Measurements from ENCODE around the gene ITIH3. TPM values are rescaled to one million over a fixed set of nuclear protein-coding genes. Genes with fewer than 3 reads are reported as not detected.

Gene ITIH3
- total RNA-seq, 1 experiment from 2014 or later = 0.67 TPM

DNA sequence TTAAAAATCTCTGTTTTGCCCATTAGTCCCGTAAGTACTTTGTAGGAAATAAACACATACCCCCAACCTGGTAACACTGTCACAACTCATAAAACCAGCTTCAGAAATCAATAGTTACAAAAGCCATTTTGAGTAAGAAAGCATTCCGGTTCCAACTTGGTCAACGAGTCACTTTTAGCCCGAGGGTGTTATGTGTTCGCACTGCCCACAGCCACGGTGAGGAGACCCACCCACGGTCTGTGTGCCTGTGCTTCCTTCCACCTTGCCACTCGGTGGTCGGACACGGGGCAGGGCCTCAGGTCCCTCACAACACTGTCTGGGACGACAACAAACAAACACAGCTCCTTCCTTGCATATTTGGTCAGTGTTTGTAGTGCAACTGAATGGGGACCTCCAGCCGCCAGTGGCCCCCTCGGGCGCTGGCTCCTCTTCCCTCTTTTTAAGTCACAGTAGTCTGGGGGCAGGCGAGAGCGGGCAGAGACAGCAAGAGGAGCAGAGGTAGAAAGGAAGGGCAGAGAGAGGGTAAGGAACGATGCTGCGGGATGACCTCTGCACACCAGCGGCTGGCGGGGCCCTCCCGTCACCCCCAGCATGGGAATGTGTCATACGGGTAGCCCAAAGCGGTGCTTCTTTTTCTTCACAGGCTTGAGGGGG, 45.4 kb downstream of the ITIH3 start:
- Histone ChIP-seq H3K4me3 (ENCODE audit: low read depth in 2 of 2, low read length in 2 of 2) (no peak overlapping the region), H3K27me3 (ENCODE audit: control insufficient read depth, insufficient read depth, low read length) (no peaks in the 10 kb centered on the region), H3K9me3 (ENCODE audit: control insufficient read depth, insufficient read depth, low read depth, low read length) (no peaks in the 10 kb centered on the region), H3K4me1 (ENCODE audit: control insufficient read depth, insufficient read depth, low read length) (no peaks in the 10 kb centered on the region), H3K36me3 (ENCODE audit: control insufficient read depth, insufficient read depth, low read length) (no peaks in the 10 kb centered on the region), H3K27ac (ENCODE audit: low read length) (no peak overlapping the region)
- TF ChIP-seq POLR2AphosphoS5 (IDR thresholded peaks at IDR 0.05; ENCODE audit: low read depth, low read length) = no peak
- TF ChIP-seq, protein P1, sequence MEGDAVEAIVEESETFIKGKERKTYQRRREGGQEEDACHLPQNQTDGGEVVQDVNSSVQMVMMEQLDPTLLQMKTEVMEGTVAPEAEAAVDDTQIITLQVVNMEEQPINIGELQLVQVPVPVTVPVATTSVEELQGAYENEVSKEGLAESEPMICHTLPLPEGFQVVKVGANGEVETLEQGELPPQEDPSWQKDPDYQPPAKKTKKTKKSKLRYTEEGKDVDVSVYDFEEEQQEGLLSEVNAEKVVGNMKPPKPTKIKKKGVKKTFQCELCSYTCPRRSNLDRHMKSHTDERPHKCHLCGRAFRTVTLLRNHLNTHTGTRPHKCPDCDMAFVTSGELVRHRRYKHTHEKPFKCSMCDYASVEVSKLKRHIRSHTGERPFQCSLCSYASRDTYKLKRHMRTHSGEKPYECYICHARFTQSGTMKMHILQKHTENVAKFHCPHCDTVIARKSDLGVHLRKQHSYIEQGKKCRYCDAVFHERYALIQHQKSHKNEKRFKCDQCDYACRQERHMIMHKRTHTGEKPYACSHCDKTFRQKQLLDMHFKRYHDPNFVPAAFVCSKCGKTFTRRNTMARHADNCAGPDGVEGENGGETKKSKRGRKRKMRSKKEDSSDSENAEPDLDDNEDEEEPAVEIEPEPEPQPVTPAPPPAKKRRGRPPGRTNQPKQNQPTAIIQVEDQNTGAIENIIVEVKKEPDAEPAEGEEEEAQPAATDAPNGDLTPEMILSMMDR (IDR thresholded peaks at IDR 0.05) = no peak
- no peak for TF ChIP-seq TCF7L2 (IDR thresholded peaks at IDR 0.05; ENCODE audit: low read depth, low read length)
- TF ChIP-seq, protein P2, sequence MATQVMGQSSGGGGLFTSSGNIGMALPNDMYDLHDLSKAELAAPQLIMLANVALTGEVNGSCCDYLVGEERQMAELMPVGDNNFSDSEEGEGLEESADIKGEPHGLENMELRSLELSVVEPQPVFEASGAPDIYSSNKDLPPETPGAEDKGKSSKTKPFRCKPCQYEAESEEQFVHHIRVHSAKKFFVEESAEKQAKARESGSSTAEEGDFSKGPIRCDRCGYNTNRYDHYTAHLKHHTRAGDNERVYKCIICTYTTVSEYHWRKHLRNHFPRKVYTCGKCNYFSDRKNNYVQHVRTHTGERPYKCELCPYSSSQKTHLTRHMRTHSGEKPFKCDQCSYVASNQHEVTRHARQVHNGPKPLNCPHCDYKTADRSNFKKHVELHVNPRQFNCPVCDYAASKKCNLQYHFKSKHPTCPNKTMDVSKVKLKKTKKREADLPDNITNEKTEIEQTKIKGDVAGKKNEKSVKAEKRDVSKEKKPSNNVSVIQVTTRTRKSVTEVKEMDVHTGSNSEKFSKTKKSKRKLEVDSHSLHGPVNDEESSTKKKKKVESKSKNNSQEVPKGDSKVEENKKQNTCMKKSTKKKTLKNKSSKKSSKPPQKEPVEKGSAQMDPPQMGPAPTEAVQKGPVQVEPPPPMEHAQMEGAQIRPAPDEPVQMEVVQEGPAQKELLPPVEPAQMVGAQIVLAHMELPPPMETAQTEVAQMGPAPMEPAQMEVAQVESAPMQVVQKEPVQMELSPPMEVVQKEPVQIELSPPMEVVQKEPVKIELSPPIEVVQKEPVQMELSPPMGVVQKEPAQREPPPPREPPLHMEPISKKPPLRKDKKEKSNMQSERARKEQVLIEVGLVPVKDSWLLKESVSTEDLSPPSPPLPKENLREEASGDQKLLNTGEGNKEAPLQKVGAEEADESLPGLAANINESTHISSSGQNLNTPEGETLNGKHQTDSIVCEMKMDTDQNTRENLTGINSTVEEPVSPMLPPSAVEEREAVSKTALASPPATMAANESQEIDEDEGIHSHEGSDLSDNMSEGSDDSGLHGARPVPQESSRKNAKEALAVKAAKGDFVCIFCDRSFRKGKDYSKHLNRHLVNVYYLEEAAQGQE (IDR thresholded peaks at IDR 0.05; ENCODE audit: insufficient read depth in 1 of 2, low read depth in 2 of 2, low read length in 1 of 2) = no peak
- intact Hi-C loops (cut with micrococcal nuclease; ENCODE audit: unreplicated experiment) = no loop called here
- ATAC-seq = no peak
- BruUV-seq (replicated peaks) = no TSS peak
- ChIA-PET CTCF (no interaction called here), POLR2A (no interaction called here)
- no peak for DNase-seq (ENCODE audit: low read depth, low spot score)
- in situ Hi-C loops (cut with HindIII; ENCODE audit: low pct_unique_long_range_greater_than_20kb, low sequenced_read_pairs) = no loop called here

DNA sequence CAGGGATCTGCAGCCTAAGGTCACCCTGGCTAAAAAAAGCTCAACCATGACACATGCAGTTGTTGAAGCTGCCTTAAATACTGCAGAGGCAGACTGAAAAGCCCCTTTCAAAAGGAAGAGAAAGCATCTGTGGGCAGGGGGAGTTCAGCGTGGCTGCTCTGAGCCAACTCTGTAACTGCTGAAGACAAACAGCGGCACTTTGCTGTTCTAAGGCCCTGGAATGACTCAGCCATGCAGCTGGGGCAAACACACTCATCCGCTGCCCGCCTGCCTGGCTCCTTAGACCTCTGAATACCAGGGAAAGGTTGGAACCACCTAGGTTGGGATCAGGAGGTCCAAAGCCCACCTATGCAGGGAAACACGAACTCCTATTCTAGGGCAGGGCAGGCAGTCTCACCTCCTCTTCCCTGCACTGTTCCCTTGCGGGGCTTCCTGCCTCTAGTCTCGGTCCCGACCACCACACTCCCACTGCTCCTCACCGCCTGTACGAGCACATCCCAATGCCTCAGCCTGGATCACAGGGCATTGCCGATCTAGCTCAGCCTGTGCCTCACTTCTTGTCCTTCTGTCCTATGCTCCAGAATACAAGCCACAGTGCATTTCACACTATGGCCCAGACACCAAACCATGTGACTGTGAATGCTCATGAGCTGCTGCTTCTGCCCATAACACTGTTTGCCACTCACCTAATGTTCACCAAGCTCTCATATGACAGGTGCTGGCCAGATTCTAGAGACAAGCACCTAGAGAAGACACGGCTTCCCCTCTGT, 46.8 kb downstream of the ITIH3 start:
- CTCF ChIA-PET = no interaction called here
- no TSS peak for BruUV-seq (replicated peaks)

More for the DNA sequence above, 46.8 kb downstream of the ITIH3 start:
- Histone ChIP-seq H3K4me1 (ENCODE audit: control insufficient read depth, insufficient read depth, low read length) (no peaks in the 10 kb centered on the region), H3K4me3 (ENCODE audit: low read depth in 2 of 2, low read length in 2 of 2) (no peak overlapping the region), H3K36me3 (ENCODE audit: control insufficient read depth, insufficient read depth, low read length) (no peaks in the 10 kb centered on the region), H3K27ac (ENCODE audit: low read length) (no peak overlapping the region), H3K9me3 (ENCODE audit: control insufficient read depth, insufficient read depth, low read depth, low read length) (no peaks in the 10 kb centered on the region), H3K27me3 (ENCODE audit: control insufficient read depth, insufficient read depth, low read length) (no peaks in the 10 kb centered on the region)
- TF ChIP-seq, protein P2 (IDR thresholded peaks at IDR 0.05; ENCODE audit: insufficient read depth in 1 of 2, low read depth in 2 of 2, low read length in 1 of 2) = no peak
- no peak for TF ChIP-seq SIN3A (IDR thresholded peaks at IDR 0.05; ENCODE audit: borderline replicate concordance, insufficient read depth, low read depth, low read length)
- no peak for TF ChIP-seq POLR2AphosphoS5 (IDR thresholded peaks at IDR 0.05; ENCODE audit: low read depth, low read length)
- TF ChIP-seq TCF7L2 (IDR thresholded peaks at IDR 0.05; ENCODE audit: low read depth, low read length) = no peak
- TF ChIP-seq, protein P1 (IDR thresholded peaks at IDR 0.05) = no peak
- POLR2A ChIA-PET = no interaction called here
- DNase-seq (ENCODE audit: low read depth, low spot score) = no peak
- intact Hi-C loops (cut with micrococcal nuclease; ENCODE audit: unreplicated experiment) = no loop called here
- no peak for ATAC-seq
- in situ Hi-C loops (cut with HindIII; ENCODE audit: low pct_unique_long_range_greater_than_20kb, low sequenced_read_pairs) = no loop called here
